SK-N-SH treated with all-trans-retinoic acid at 6 μM for 48 hours (cell line): Measurements from ENCODE around the gene MAPK8IP3.

Experiments
- CREB5 ChIP-seq: fragments of 250-450 bp; sonication (Bioruptor Pico); IDR thresholded peaks from 2 replicates; pipeline ENCODE4 v1.5.1; 2020; ENCODE audit warnings: low read depth, mild to moderate bottlenecking, moderate library complexity
- GLIS3 ChIP-seq: fragments of 250-450 bp; sonication (Bioruptor Pico); IDR thresholded peaks from 2 replicates; pipeline ENCODE4 v1.5.0; 2020; ENCODE audit warnings: mild to moderate bottlenecking, moderate library complexity
- RARB ChIP-seq: fragments of 250-450 bp; sonication (Bioruptor Pico); IDR thresholded peaks from 2 replicates; pipeline ENCODE4 v1.8.0; 2021; ENCODE audit warnings: mild to moderate bottlenecking, moderate library complexity
- ZC3H10 ChIP-seq: fragments of 250-450 bp; sonication (Bioruptor Pico); IDR thresholded peaks from 2 replicates; pipeline ENCODE4 v1.5.1; 2021; ENCODE audit warnings: mild to moderate bottlenecking, moderate library complexity
- ZFP30 ChIP-seq: fragments of 450-650 bp; formaldehyde crosslinking; IDR thresholded peaks from 2 replicates; pipeline ENCODE4 v1.5.0; 2022; ENCODE audit warnings: mild to moderate bottlenecking, moderate library complexity
- TF ChIP-seq, protein P1 (sequence below): fragments of 250-450 bp; sonication (Bioruptor Pico); IDR thresholded peaks from 2 replicates; pipeline ENCODE4 v1.8.0; 2021; ENCODE audit warnings: low read depth, mild to moderate bottlenecking, moderate library complexity, borderline replicate concordance
- TF ChIP-seq, protein P2 (sequence below): fragments of 250-450 bp; sonication (Bioruptor Pico); IDR thresholded peaks from 2 replicates; pipeline ENCODE4 v1.8.0; 2020; ENCODE audit warnings: mild to moderate bottlenecking, moderate library complexity, borderline replicate concordance

DNA sequence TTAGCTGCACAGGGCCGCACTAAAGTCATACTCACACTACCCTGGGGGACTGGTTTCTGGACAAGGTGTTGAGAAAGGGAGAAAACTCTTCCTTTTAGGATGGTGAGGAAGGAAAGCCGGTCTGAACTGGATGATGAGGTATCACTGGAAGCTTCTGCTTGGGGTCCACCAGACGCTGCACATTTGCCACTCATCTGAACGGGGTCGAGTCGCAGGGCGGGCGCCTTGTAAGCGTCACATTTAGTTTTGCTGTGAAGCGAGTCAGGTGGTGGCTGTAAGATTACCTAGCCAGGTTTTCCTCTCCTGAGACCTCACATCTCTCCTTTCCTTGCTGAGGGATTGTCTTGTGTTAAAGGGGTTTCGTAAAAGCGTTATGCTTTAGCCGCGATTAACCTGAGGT, 25.6 kb upstream of the MAPK8IP3 start:
- TF ChIP-seq, protein P1, sequence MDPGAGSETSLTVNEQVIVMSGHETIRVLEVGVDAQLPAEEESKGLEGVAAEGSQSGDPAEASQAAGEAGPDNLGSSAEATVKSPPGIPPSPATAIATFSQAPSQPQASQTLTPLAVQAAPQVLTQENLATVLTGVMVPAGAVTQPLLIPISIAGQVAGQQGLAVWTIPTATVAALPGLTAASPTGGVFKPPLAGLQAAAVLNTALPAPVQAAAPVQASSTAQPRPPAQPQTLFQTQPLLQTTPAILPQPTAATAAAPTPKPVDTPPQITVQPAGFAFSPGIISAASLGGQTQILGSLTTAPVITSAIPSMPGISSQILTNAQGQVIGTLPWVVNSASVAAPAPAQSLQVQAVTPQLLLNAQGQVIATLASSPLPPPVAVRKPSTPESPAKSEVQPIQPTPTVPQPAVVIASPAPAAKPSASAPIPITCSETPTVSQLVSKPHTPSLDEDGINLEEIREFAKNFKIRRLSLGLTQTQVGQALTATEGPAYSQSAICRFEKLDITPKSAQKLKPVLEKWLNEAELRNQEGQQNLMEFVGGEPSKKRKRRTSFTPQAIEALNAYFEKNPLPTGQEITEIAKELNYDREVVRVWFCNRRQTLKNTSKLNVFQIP (CRISPR knock-in tag) = no peak
- TF ChIP-seq, protein P2, sequence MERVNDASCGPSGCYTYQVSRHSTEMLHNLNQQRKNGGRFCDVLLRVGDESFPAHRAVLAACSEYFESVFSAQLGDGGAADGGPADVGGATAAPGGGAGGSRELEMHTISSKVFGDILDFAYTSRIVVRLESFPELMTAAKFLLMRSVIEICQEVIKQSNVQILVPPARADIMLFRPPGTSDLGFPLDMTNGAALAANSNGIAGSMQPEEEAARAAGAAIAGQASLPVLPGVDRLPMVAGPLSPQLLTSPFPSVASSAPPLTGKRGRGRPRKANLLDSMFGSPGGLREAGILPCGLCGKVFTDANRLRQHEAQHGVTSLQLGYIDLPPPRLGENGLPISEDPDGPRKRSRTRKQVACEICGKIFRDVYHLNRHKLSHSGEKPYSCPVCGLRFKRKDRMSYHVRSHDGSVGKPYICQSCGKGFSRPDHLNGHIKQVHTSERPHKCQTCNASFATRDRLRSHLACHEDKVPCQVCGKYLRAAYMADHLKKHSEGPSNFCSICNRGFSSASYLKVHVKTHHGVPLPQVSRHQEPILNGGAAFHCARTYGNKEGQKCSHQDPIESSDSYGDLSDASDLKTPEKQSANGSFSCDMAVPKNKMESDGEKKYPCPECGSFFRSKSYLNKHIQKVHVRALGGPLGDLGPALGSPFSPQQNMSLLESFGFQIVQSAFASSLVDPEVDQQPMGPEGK (CRISPR knock-in tag) = no peak
- TF ChIP-seq GLIS3 = no peak
- no peak for TF ChIP-seq ZC3H10 (CRISPR knock-in tag)
- no peak for TF ChIP-seq RARB (CRISPR knock-in tag)
- TF ChIP-seq ZFP30 (CRISPR knock-in tag) = no peak
- TF ChIP-seq CREB5 (CRISPR knock-in tag) = no peak
